ENCODE results near the gene CATSPERD. TPM values are rescaled to one million over a fixed set of nuclear protein-coding genes. Genes with fewer than 3 reads are reported as not detected.

CATSPERD gene
- total and polyA plus RNA-seq, 9 of the 15 experiments (the other 6 are each of a cell fraction or from before 2014, with no cell fraction given): not detected

DNA sequence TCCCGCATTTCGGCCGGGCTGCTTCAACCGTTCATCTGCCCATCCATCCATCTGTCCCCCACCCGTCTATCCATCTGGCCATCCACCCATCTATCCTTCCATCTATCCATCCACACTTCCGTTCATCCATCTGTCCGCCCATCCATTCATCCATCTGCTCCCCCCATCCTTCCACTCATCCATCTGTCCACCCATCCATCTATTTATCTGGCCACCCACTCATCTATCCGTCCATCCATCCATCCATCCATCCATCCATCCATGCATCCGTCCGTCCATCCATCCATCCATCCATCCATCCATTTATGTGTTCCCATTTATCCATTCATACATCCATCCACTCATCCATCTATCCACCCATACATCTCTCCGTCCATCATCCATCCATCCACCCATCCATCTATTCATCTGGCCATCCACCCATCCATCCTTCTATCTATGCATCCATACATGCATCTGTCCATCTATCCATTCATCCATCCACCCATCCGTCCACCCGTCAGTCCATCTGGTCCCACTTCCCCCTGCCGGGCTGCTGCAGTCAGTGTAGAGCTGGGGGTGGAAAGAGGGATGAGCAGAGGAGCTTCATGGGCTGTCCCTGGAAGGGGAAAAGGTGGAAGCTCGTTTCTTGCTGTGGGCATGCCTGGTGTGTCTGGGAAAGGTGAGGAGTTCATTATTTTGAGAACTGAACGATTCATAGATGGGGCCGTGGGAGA is 38.9 kb upstream of the CATSPERD start (continued):
- TF ChIP-seq, protein P1, sequence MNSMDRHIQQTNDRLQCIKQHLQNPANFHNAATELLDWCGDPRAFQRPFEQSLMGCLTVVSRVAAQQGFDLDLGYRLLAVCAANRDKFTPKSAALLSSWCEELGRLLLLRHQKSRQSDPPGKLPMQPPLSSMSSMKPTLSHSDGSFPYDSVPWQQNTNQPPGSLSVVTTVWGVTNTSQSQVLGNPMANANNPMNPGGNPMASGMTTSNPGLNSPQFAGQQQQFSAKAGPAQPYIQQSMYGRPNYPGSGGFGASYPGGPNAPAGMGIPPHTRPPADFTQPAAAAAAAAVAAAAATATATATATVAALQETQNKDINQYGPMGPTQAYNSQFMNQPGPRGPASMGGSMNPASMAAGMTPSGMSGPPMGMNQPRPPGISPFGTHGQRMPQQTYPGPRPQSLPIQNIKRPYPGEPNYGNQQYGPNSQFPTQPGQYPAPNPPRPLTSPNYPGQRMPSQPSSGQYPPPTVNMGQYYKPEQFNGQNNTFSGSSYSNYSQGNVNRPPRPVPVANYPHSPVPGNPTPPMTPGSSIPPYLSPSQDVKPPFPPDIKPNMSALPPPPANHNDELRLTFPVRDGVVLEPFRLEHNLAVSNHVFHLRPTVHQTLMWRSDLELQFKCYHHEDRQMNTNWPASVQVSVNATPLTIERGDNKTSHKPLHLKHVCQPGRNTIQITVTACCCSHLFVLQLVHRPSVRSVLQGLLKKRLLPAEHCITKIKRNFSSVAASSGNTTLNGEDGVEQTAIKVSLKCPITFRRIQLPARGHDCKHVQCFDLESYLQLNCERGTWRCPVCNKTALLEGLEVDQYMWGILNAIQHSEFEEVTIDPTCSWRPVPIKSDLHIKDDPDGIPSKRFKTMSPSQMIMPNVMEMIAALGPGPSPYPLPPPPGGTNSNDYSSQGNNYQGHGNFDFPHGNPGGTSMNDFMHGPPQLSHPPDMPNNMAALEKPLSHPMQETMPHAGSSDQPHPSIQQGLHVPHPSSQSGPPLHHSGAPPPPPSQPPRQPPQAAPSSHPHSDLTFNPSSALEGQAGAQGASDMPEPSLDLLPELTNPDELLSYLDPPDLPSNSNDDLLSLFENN (IDR thresholded peaks at IDR 0.05; ENCODE audit: low read depth in 2 of 2, low read length in 2 of 2): no peak
- TF ChIP-seq, protein P2, sequence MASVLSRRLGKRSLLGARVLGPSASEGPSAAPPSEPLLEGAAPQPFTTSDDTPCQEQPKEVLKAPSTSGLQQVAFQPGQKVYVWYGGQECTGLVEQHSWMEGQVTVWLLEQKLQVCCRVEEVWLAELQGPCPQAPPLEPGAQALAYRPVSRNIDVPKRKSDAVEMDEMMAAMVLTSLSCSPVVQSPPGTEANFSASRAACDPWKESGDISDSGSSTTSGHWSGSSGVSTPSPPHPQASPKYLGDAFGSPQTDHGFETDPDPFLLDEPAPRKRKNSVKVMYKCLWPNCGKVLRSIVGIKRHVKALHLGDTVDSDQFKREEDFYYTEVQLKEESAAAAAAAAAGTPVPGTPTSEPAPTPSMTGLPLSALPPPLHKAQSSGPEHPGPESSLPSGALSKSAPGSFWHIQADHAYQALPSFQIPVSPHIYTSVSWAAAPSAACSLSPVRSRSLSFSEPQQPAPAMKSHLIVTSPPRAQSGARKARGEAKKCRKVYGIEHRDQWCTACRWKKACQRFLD (CRISPR knock-in tag; IDR thresholded peaks at IDR 0.05): no peak
- TF ChIP-seq, protein P3, sequence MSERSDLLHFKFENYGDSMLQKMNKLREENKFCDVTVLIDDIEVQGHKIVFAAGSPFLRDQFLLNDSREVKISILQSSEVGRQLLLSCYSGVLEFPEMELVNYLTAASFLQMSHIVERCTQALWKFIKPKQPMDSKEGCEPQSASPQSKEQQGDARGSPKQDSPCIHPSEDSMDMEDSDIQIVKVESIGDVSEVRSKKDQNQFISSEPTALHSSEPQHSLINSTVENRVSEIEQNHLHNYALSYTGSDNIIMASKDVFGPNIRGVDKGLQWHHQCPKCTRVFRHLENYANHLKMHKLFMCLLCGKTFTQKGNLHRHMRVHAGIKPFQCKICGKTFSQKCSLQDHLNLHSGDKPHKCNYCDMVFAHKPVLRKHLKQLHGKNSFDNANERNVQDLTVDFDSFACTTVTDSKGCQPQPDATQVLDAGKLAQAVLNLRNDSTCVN (CRISPR knock-in tag; IDR thresholded peaks at IDR 0.05): peak; percentile 88; the same call in 1 of the 2 replicates
- TF ChIP-seq, protein P4, sequence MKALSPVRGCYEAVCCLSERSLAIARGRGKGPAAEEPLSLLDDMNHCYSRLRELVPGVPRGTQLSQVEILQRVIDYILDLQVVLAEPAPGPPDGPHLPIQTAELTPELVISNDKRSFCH (CRISPR knock-in tag; IDR thresholded peaks at IDR 0.05): no peak
- TF ChIP-seq, protein P4 (tag; IDR thresholded peaks at IDR 0.05): no peak
- TF ChIP-seq ZFP36 (IDR thresholded peaks at IDR 0.05; ENCODE audit: low read depth, low read length, partially characterized antibody): no peak
- TF ChIP-seq ZNF324 (CRISPR knock-in tag; IDR thresholded peaks at IDR 0.05): no peak
- TF ChIP-seq XRCC3 (IDR thresholded peaks at IDR 0.05): no peak
- TF ChIP-seq ZNF175 (CRISPR knock-in tag; IDR thresholded peaks at IDR 0.05; ENCODE audit: low read depth): no peak
- TF ChIP-seq HDAC1 (IDR thresholded peaks at IDR 0.05): peak in 1 of 2 experiments; percentile 64; a peak in 2 of 4 replicates
- TF ChIP-seq, protein P5, sequence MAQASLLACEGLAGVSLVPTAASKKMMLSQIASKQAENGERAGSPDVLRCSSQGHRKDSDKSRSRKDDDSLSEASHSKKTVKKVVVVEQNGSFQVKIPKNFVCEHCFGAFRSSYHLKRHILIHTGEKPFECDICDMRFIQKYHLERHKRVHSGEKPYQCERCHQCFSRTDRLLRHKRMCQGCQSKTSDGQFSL (CRISPR knock-in tag; IDR thresholded peaks at IDR 0.05): no peak
- TF ChIP-seq, protein P5 (tag; IDR thresholded peaks at IDR 0.05): no peak
- TF ChIP-seq, protein P6, sequence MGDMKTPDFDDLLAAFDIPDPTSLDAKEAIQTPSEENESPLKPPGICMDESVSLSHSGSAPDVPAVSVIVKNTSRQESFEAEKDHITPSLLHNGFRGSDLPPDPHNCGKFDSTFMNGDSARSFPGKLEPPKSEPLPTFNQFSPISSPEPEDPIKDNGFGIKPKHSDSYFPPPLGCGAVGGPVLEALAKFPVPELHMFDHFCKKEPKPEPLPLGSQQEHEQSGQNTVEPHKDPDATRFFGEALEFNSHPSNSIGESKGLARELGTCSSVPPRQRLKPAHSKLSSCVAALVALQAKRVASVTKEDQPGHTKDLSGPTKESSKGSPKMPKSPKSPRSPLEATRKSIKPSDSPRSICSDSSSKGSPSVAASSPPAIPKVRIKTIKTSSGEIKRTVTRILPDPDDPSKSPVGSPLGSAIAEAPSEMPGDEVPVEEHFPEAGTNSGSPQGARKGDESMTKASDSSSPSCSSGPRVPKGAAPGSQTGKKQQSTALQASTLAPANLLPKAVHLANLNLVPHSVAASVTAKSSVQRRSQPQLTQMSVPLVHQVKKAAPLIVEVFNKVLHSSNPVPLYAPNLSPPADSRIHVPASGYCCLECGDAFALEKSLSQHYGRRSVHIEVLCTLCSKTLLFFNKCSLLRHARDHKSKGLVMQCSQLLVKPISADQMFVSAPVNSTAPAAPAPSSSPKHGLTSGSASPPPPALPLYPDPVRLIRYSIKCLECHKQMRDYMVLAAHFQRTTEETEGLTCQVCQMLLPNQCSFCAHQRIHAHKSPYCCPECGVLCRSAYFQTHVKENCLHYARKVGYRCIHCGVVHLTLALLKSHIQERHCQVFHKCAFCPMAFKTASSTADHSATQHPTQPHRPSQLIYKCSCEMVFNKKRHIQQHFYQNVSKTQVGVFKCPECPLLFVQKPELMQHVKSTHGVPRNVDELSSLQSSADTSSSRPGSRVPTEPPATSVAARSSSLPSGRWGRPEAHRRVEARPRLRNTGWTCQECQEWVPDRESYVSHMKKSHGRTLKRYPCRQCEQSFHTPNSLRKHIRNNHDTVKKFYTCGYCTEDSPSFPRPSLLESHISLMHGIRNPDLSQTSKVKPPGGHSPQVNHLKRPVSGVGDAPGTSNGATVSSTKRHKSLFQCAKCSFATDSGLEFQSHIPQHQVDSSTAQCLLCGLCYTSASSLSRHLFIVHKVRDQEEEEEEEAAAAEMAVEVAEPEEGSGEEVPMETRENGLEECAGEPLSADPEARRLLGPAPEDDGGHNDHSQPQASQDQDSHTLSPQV (IDR thresholded peaks at IDR 0.05): no peak
- TF ChIP-seq NR3C1 (CRISPR knock-in tag; IDR thresholded peaks at IDR 0.05): no peak

Measured in K562 (cell line).